A549 treated with Mapracorat at 1 μM for 4 hours (cell line): Measurements from ENCODE around the gene MZB1. TPM values are rescaled to one million over a fixed set of nuclear protein-coding genes. Genes with fewer than 3 reads are reported as not detected.

Source experiments
- total RNA-seq: library from RNA; stranded (reverse); fragments of 200-300 nt; extraction: Qiagen RNA extraction; gene quantifications from 5 replicates; pipeline ENCODE4 v1.2.3, GENCODE V29; 2022

The MZB1 gene
- 0.29 TPM in 1 of 5 replicates, not detected in the others for total RNA-seq

GRCh38 chr5:139389701-139390638 is at the start of gene MZB1:
TSS of gene MZB1 (minus strand) at chr5:139389913. CDS start at chr5:139389856, 57 bp downstream.

GRCh38 chr5:139439013-139439903 is 49.5 kb upstream of the MZB1 start, which contains the start of gene DNAJC18:
TSS of gene DNAJC18 (minus strand) at chr5:139439525. CDS start at chr5:139439445, 80 bp downstream.

GRCh38 chr5:139403787-139404483 is 14.2 kb upstream of the MZB1 start, which contains the start of gene SPATA24:
TSS of gene SPATA24 (minus strand) at chr5:139404089. CDS start at chr5:139404060, 29 bp downstream.

GRCh38 chr5:139394654-139395566 is 5.2 kb upstream of the MZB1 start, which contains the start of gene PROB1:
TSS of gene PROB1 (minus strand) at chr5:139395104. CDS start at chr5:139395081, 23 bp downstream.

GRCh38 chr5:139383275-139383992 is 6.3 kb downstream of the MZB1 start, which contains the start of gene SLC23A1:
TSS of gene SLC23A1 (minus strand) at chr5:139383297. CDS start at chr5:139383253, 44 bp downstream.

GRCh38 chr5:139341689-139342422 is 47.9 kb downstream of the MZB1 start, which contains the start of gene PAIP2:
TSS of gene PAIP2 (plus strand) at chr5:139341854. CDS start at chr5:139363785, 21,931 bp downstream.

Other genes starting within 250 kb of the MZB1 start
- gene SIL1, start 191.5 kb downstream of the MZB1 start, total RNA-seq = 24.3 to 27.2 TPM (median 25.9 TPM) in 5 replicates
- gene MATR3, start 96.2 kb downstream of the MZB1 start, total RNA-seq = 156 to 198 TPM (median 171 TPM) in 5 replicates
- gene PAIP2, start 48.1 kb downstream of the MZB1 start, total RNA-seq = 77.7 to 101 TPM (median 83.2 TPM) in 5 replicates
- gene SLC23A1, start 6.6 kb downstream of the MZB1 start, total RNA-seq = 1.1 to 1.8 TPM (median 1.3 TPM) in 5 replicates
- 0.15 to 0.29 TPM (median 0.22 TPM) in 5 replicates for gene PROB1, start 5.2 kb upstream of the MZB1 start, total RNA-seq
- 3.9 to 6.0 TPM (median 5.3 TPM) in 5 replicates for gene SPATA24, start 14.2 kb upstream of the MZB1 start, total RNA-seq
- 5.6 to 9.3 TPM (median 8.1 TPM) in 5 replicates for gene DNAJC18, start 49.6 kb upstream of the MZB1 start, total RNA-seq
- gene ECSCR, start 72.8 kb upstream of the MZB1 start, total RNA-seq = not detected in 5 replicates
- gene SMIM33, start 81.1 kb upstream of the MZB1 start, total RNA-seq = not detected in 5 replicates
- gene STING1, start 92.8 kb upstream of the MZB1 start, total RNA-seq = 0.78 to 1.4 TPM (median 1.1 TPM) in 5 replicates
- 124 to 183 TPM (median 163 TPM) in 5 replicates for gene UBE2D2, start 171.4 kb upstream of the MZB1 start, total RNA-seq